SK-N-SH treated with all-trans-retinoic acid at 6 μM for 48 hours (cell line): ENCODE measurements around the gene TMEM18.

Source experiments
- ATAC-seq: fragments of 200-7000 bp; cut with Tn5 transposase; 3 replicates; pipeline ENCODE4 v1.9.1; 2020; ENCODE audit warnings: mild to moderate bottlenecking, moderate library complexity
- BACH2 ChIP-seq: fragments of 250-450 bp; sonication (Bioruptor Pico); IDR thresholded peaks from 2 replicates; pipeline ENCODE4 v1.9.0; 2021; ENCODE audit warnings: mild to moderate bottlenecking, borderline replicate concordance
- CSDC2 ChIP-seq: fragments of 250-450 bp; sonication (Bioruptor Pico); IDR thresholded peaks from 2 replicates; pipeline ENCODE4 v1.5.0; 2020; ENCODE audit warnings: mild to moderate bottlenecking, moderate library complexity
- CSRNP3 ChIP-seq: fragments of 250-450 bp; sonication (Bioruptor Pico); IDR thresholded peaks from 2 replicates; pipeline ENCODE4 v1.5.1; 2021; ENCODE audit warnings: mild to moderate bottlenecking, moderate library complexity
- ESRRG ChIP-seq: fragments of 250-450 bp; sonication (Bioruptor Pico); IDR thresholded peaks from 2 replicates; pipeline ENCODE4 v1.6.1; 2021; ENCODE audit warnings: mild to moderate bottlenecking
- GLIS3 ChIP-seq: fragments of 250-450 bp; sonication (Bioruptor Pico); IDR thresholded peaks from 2 replicates; pipeline ENCODE4 v1.5.0; 2020; ENCODE audit warnings: mild to moderate bottlenecking, moderate library complexity
- ISL1 ChIP-seq: fragments of 250-450 bp; sonication (Bioruptor Pico); IDR thresholded peaks from 2 replicates; pipeline ENCODE4 v2.1.2; 2022; ENCODE audit warnings: mild to moderate bottlenecking, moderate library complexity
- OSR1 ChIP-seq: fragments of 250-450 bp; sonication (Bioruptor Pico); IDR thresholded peaks from 2 replicates; pipeline ENCODE4 v1.8.0; 2022; ENCODE audit warnings: moderate library complexity, mild to moderate bottlenecking, inconsistent platforms
- PPARA ChIP-seq: fragments of 250-450 bp; sonication (Bioruptor Pico); IDR thresholded peaks from 2 replicates; pipeline ENCODE4 v1.5.0; 2020; ENCODE audit warnings: mild to moderate bottlenecking, borderline replicate concordance
- RARB ChIP-seq: fragments of 250-450 bp; sonication (Bioruptor Pico); IDR thresholded peaks from 2 replicates; pipeline ENCODE4 v1.8.0; 2021; ENCODE audit warnings: mild to moderate bottlenecking, moderate library complexity
- SNAI2 ChIP-seq: fragments of 250-450 bp; sonication (Bioruptor Pico); IDR thresholded peaks from 2 replicates; pipeline ENCODE4 v1.5.0; 2020; ENCODE audit warnings: mild to moderate bottlenecking, moderate library complexity
- TCF4 ChIP-seq: fragments of 250-450 bp; sonication (Bioruptor Pico); IDR thresholded peaks from 2 replicates; pipeline ENCODE4 v1.8.0; 2021; ENCODE audit warnings: mild to moderate bottlenecking, moderate library complexity, borderline replicate concordance
- TOX ChIP-seq: fragments of 250-450 bp; sonication (Bioruptor Pico); IDR thresholded peaks from 2 replicates; pipeline ENCODE4 v1.8.0; 2021; ENCODE audit warnings: mild to moderate bottlenecking, moderate library complexity, borderline replicate concordance
- TSHZ2 ChIP-seq: fragments of 250-450 bp; sonication (Bioruptor Pico); IDR thresholded peaks from 2 replicates; pipeline ENCODE4 v1.5.0; 2020; ENCODE audit warnings: mild to moderate bottlenecking, moderate library complexity
- ZFP3 ChIP-seq: fragments of 250-450 bp; sonication (Bioruptor Pico); IDR thresholded peaks from 2 replicates; pipeline ENCODE4 v1.5.0; 2020; ENCODE audit warnings: mild to moderate bottlenecking, moderate library complexity
- ZFP30 ChIP-seq: fragments of 450-650 bp; formaldehyde crosslinking; IDR thresholded peaks from 2 replicates; pipeline ENCODE4 v1.5.0; 2022; ENCODE audit warnings: mild to moderate bottlenecking, moderate library complexity
- ZNF565 ChIP-seq: fragments of 450-650 bp; formaldehyde crosslinking; conservative IDR thresholded peaks from 2 replicates; pipeline ENCODE4 v1.5.0; 2020; ENCODE audit warnings: low read depth, mild to moderate bottlenecking, moderate library complexity
- ZNF70 ChIP-seq: fragments of 450-650 bp; formaldehyde crosslinking; IDR thresholded peaks from 2 replicates; pipeline ENCODE4 v1.5.0; 2020; ENCODE audit warnings: mild to moderate bottlenecking, moderate library complexity
- ZNF8 ChIP-seq: fragments of 450-650 bp; formaldehyde crosslinking; IDR thresholded peaks from 2 replicates; pipeline ENCODE4 v1.5.0; 2020; ENCODE audit warnings: mild to moderate bottlenecking, moderate library complexity
- TF ChIP-seq, protein P1 (sequence below): fragments of 250-450 bp; sonication (Bioruptor Pico); IDR thresholded peaks from 2 replicates; pipeline ENCODE4 v1.8.0; 2021; ENCODE audit warnings: low read depth, mild to moderate bottlenecking, moderate library complexity, borderline replicate concordance
- TF ChIP-seq, protein P2 (sequence below): fragments of 250-450 bp; sonication (Bioruptor Pico); IDR thresholded peaks from 2 replicates; pipeline ENCODE4 v1.8.0; 2020; ENCODE audit warnings: mild to moderate bottlenecking, moderate library complexity, borderline replicate concordance

Gene TMEM18

GRCh38 chr2:625415-626333, 51.5 kb downstream of the TMEM18 start:
- no peak for TF ChIP-seq RARB
- TF ChIP-seq, protein P1, sequence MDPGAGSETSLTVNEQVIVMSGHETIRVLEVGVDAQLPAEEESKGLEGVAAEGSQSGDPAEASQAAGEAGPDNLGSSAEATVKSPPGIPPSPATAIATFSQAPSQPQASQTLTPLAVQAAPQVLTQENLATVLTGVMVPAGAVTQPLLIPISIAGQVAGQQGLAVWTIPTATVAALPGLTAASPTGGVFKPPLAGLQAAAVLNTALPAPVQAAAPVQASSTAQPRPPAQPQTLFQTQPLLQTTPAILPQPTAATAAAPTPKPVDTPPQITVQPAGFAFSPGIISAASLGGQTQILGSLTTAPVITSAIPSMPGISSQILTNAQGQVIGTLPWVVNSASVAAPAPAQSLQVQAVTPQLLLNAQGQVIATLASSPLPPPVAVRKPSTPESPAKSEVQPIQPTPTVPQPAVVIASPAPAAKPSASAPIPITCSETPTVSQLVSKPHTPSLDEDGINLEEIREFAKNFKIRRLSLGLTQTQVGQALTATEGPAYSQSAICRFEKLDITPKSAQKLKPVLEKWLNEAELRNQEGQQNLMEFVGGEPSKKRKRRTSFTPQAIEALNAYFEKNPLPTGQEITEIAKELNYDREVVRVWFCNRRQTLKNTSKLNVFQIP = no peak
- TF ChIP-seq, protein P2, sequence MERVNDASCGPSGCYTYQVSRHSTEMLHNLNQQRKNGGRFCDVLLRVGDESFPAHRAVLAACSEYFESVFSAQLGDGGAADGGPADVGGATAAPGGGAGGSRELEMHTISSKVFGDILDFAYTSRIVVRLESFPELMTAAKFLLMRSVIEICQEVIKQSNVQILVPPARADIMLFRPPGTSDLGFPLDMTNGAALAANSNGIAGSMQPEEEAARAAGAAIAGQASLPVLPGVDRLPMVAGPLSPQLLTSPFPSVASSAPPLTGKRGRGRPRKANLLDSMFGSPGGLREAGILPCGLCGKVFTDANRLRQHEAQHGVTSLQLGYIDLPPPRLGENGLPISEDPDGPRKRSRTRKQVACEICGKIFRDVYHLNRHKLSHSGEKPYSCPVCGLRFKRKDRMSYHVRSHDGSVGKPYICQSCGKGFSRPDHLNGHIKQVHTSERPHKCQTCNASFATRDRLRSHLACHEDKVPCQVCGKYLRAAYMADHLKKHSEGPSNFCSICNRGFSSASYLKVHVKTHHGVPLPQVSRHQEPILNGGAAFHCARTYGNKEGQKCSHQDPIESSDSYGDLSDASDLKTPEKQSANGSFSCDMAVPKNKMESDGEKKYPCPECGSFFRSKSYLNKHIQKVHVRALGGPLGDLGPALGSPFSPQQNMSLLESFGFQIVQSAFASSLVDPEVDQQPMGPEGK (CRISPR knock-in tag) = no peak
- TF ChIP-seq PPARA (CRISPR knock-in tag) = no peak
- no peak for TF ChIP-seq SNAI2 (CRISPR knock-in tag)
- TF ChIP-seq CSDC2 (CRISPR knock-in tag) = no peak
- no peak for TF ChIP-seq ZNF565 (CRISPR knock-in tag)
- no peak for TF ChIP-seq BACH2 (CRISPR knock-in tag)
- no peak for TF ChIP-seq ZFP3 (CRISPR knock-in tag)
- no peak for ATAC-seq

DNA sequence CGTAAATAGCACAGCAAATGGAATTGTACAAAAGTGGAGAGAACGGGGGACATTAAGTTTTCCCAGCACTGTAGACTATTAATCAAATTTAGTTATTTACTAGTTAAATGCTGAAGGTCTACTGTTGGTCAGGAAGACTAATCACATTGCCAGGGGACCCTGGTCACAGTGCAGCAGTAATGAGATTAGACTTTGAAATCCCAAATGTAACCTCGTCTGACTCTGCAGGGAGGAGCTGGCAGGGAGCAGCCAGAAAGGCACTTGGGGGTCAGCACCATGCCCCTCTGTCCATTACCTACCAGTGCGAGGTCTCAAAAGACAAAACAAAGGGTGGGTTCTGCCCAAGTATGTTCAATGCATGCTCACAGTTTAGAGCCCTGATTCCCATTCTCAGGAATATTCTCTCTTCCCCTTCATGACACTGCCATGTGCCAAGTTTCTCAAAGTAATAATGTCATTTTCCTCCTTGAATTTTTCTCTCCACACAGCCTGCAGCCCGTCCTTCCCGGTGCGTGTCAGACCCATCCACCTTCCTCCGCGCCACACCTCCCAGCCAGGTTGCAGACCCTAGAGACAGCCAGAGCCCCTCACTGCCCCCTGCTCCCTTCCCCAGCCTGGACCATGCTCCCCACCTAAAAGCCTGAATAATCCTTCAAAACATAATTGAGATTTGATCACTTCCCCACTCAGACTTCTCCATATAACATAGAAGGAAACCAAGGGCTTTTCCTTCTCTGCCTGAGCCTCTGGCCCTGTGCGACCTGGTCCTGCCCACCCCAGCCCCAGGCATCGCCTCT, 52.5 kb downstream of the TMEM18 start:
- no peak for ATAC-seq
- TF ChIP-seq ESRRG (no peak), BACH2 (CRISPR knock-in tag) (no peak), TSHZ2 (CRISPR knock-in tag) (no peak), OSR1 (CRISPR knock-in tag) (no peak), TCF4 (CRISPR knock-in tag) (no peak), CSDC2 (CRISPR knock-in tag) (no peak), CSRNP3 (CRISPR knock-in tag) (no peak), ZNF8 (CRISPR knock-in tag) (no peak), TOX (CRISPR knock-in tag) (no peak), SNAI2 (CRISPR knock-in tag) (no peak), ISL1 (no peak), GLIS3 (CRISPR knock-in tag) (no peak), ZFP30 (CRISPR knock-in tag) (no peak), ZNF565 (CRISPR knock-in tag) (no peak), ZNF70 (CRISPR knock-in tag) (no peak)
- TF ChIP-seq, protein P2 (CRISPR knock-in tag) = no peak
